HG03378 (cell line): Measurements from ENCODE around the gene FAM135A.

Experiments
- ATAC-seq: cut with Tn5 transposase; IDR thresholded peaks from one replicate; pipeline ENCODE4 v1.9.1; 2021; ENCODE audit warnings: mild to moderate bottlenecking, moderate library complexity; ENCODE audit not compliant: unreplicated experiment

The FAM135A gene

GRCh38 chr6:70413114-70413991 lies at the start of gene FAM135A:
Gene FAM135A (plus strand): TSS chr6:70413508. CDS start chr6:70428343, 14,835 bp downstream.
- ATAC-seq, result peak; percentile 86

GRCh38 chr6:70363741-70364493 lies 49.4 kb upstream of the FAM135A start:
- no peak for ATAC-seq

GRCh38 chr6:70369332-70369950 lies 43.9 kb upstream of the FAM135A start:
- peak; percentile 76 for ATAC-seq

GRCh38 chr6:70370496-70370895 lies 42.8 kb upstream of the FAM135A start:
- ATAC-seq, result no peak

GRCh38 chr6:70371454-70372105 lies 41.7 kb upstream of the FAM135A start:
- no peak for ATAC-seq

GRCh38 chr6:70375166-70375565 lies 38.1 kb upstream of the FAM135A start:
- ATAC-seq, result no peak

GRCh38 chr6:70375882-70376281 lies 37.4 kb upstream of the FAM135A start:
- no peak for ATAC-seq

GRCh38 chr6:70376628-70377027 lies 36.7 kb upstream of the FAM135A start:
- ATAC-seq, result no peak

GRCh38 chr6:70377372-70377771 lies 35.9 kb upstream of the FAM135A start:
- ATAC-seq, result no peak

- ATAC-seq, result peak; percentile 58
Measured at GRCh38 chr6:70379473-70380013, 33.8 kb upstream of the FAM135A start.

- ATAC-seq, result peak; percentile 95
Measured at GRCh38 chr6:70380252-70380651, 33.1 kb upstream of the FAM135A start.

GRCh38 chr6:70380771-70381416 lies 32.4 kb upstream of the FAM135A start:
- ATAC-seq, result no peak

- no peak for ATAC-seq
Measured at GRCh38 chr6:70381417-70381782, 31.9 kb upstream of the FAM135A start.

- no peak for ATAC-seq
Measured at GRCh38 chr6:70385901-70386300, 27.4 kb upstream of the FAM135A start.

GRCh38 chr6:70388814-70389213 lies 24.5 kb upstream of the FAM135A start:
- no peak for ATAC-seq

GRCh38 chr6:70389261-70389660 lies 24.0 kb upstream of the FAM135A start:
- no peak for ATAC-seq

- no peak for ATAC-seq
Measured at GRCh38 chr6:70390067-70390466, 23.2 kb upstream of the FAM135A start.

GRCh38 chr6:70391492-70391891 lies 21.8 kb upstream of the FAM135A start:
- ATAC-seq, result no peak

GRCh38 chr6:70394518-70395300 lies 18.6 kb upstream of the FAM135A start:
- no peak for ATAC-seq

GRCh38 chr6:70395301-70395672 lies 18.0 kb upstream of the FAM135A start:
- no peak for ATAC-seq
